ENCODE data around the gene IL1RL1. TPM values are rescaled to one million over a fixed set of nuclear protein-coding genes. Genes with fewer than 3 reads are reported as not detected.

The IL1RL1 gene
- polyA plus RNA-seq, 1 donor from 2014 or later: not detected

DNA sequence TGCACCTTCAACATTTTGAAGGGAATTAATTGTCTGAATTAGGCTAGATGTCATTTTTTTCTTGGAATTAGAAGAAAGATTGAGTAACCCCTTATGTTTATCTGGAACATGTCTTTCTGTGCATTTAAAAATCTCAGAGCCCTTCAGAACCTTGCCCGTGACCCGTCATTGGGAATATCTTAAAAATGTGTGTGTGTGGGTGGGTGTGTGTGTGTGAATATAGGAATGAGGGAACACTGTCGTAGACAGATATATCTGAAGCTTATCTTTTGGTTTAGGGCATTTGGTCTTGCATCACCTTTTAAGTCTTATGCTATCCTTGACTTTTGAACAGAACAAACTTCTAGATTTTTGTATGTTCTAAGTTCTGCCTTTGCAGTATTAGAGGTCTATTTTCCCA lies 13.5 kb upstream of the IL1RL1 start:
- H3K9me2 ChIP-seq (ENCODE audit: insufficient read depth, low read length): no peaks in the 10 kb centered on the region
- H3K27ac ChIP-seq (ENCODE audit: low read length): no peak overlapping the region
- no peaks in the 10 kb centered on the region for H3K79me2 ChIP-seq (replicated peaks; ENCODE audit: insufficient read depth, low read length)
- H3K4me3 ChIP-seq (ENCODE audit: low read length): no peak overlapping the region
- TF ChIP-seq RAD21 (conservative IDR thresholded peaks at IDR 0.05): no peak
- TF ChIP-seq, protein P1, sequence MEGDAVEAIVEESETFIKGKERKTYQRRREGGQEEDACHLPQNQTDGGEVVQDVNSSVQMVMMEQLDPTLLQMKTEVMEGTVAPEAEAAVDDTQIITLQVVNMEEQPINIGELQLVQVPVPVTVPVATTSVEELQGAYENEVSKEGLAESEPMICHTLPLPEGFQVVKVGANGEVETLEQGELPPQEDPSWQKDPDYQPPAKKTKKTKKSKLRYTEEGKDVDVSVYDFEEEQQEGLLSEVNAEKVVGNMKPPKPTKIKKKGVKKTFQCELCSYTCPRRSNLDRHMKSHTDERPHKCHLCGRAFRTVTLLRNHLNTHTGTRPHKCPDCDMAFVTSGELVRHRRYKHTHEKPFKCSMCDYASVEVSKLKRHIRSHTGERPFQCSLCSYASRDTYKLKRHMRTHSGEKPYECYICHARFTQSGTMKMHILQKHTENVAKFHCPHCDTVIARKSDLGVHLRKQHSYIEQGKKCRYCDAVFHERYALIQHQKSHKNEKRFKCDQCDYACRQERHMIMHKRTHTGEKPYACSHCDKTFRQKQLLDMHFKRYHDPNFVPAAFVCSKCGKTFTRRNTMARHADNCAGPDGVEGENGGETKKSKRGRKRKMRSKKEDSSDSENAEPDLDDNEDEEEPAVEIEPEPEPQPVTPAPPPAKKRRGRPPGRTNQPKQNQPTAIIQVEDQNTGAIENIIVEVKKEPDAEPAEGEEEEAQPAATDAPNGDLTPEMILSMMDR (IDR thresholded peaks at IDR 0.05; ENCODE audit: poor library complexity, severe bottlenecking): no peak
- no peak for TF ChIP-seq EZH2 (IDR thresholded peaks at IDR 0.05; ENCODE audit: borderline replicate concordance, insufficient read depth, low read length, poor library complexity, severe bottlenecking)
- TF ChIP-seq EP300 (conservative IDR thresholded peaks at IDR 0.05; ENCODE audit: poor library complexity, severe bottlenecking): no peak
- no peak for TF ChIP-seq TAF1 (IDR thresholded peaks at IDR 0.05; ENCODE audit: low read depth)
- TF ChIP-seq, protein P2, sequence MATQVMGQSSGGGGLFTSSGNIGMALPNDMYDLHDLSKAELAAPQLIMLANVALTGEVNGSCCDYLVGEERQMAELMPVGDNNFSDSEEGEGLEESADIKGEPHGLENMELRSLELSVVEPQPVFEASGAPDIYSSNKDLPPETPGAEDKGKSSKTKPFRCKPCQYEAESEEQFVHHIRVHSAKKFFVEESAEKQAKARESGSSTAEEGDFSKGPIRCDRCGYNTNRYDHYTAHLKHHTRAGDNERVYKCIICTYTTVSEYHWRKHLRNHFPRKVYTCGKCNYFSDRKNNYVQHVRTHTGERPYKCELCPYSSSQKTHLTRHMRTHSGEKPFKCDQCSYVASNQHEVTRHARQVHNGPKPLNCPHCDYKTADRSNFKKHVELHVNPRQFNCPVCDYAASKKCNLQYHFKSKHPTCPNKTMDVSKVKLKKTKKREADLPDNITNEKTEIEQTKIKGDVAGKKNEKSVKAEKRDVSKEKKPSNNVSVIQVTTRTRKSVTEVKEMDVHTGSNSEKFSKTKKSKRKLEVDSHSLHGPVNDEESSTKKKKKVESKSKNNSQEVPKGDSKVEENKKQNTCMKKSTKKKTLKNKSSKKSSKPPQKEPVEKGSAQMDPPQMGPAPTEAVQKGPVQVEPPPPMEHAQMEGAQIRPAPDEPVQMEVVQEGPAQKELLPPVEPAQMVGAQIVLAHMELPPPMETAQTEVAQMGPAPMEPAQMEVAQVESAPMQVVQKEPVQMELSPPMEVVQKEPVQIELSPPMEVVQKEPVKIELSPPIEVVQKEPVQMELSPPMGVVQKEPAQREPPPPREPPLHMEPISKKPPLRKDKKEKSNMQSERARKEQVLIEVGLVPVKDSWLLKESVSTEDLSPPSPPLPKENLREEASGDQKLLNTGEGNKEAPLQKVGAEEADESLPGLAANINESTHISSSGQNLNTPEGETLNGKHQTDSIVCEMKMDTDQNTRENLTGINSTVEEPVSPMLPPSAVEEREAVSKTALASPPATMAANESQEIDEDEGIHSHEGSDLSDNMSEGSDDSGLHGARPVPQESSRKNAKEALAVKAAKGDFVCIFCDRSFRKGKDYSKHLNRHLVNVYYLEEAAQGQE (IDR thresholded peaks at IDR 0.05; ENCODE audit: borderline replicate concordance): no peak
- no peak for TF ChIP-seq MXI1 (conservative IDR thresholded peaks at IDR 0.05; ENCODE audit: poor library complexity, severe bottlenecking)
- TF ChIP-seq SMC3 (conservative IDR thresholded peaks at IDR 0.05; ENCODE audit: poor library complexity): no peak
- H4K20me1 ChIP-seq (ENCODE audit: insufficient read depth): no peaks in the 10 kb centered on the region
- H3K9ac ChIP-seq (ENCODE audit: low read length): no peak overlapping the region
- H3K9me3 ChIP-seq (ENCODE audit: low read length): no peaks in the 10 kb centered on the region
- H3K36me3 ChIP-seq (ENCODE audit: insufficient read depth, low read length): no peaks in the 10 kb centered on the region
- no peak overlapping the region for H2AFZ ChIP-seq (ENCODE audit: low read depth, low read length)
- no peaks in the 10 kb centered on the region for H3K27me3 ChIP-seq (ENCODE audit: insufficient read depth, low read depth, low read length)
- no peak overlapping the region for H3K4me2 ChIP-seq (ENCODE audit: low read length)
- H3F3A ChIP-seq (ENCODE audit: insufficient read depth, low read length, poor library complexity, severe bottlenecking): no peaks in the 10 kb centered on the region

DNA sequence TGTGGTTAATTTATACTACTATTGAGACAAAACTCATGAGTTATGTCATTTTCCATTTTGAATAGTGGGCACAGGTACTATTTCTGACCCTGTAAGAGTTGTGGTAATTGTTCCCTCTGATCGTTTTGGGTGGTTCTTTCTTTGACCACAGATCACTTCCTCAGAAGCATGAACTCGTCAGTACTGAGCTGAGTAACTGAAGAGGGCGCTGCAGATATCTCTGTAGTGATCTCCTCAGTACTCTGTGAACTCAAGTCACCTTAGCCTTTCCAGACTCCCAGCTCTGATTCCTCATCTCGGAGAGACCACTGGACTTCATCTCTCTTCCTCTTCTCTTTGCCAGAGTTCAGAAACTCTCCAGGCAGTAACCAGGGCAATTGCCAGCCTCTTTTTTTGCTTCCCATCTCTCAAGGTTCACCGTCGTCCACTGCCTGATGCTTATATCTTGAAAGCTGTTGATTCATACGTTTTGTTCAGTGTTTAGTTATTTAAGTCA lies 9.4 kb upstream of the IL1RL1 start:
- Histone ChIP-seq H3K79me2 (replicated peaks; ENCODE audit: insufficient read depth, low read length) (no peaks in the 10 kb centered on the region), H3K9ac (ENCODE audit: low read length) (no peak overlapping the region), H3K9me3 (ENCODE audit: low read length) (no peaks in the 10 kb centered on the region), H4K20me1 (ENCODE audit: insufficient read depth) (no peaks in the 10 kb centered on the region), H3K27me3 (ENCODE audit: insufficient read depth, low read depth, low read length) (no peaks in the 10 kb centered on the region), H3K4me3 (ENCODE audit: low read length) (no peak overlapping the region), H3K27ac (ENCODE audit: low read length) (no peak overlapping the region), H3K4me2 (ENCODE audit: low read length) (no peak overlapping the region), H2AFZ (ENCODE audit: low read depth, low read length) (no peak overlapping the region), H3K9me2 (ENCODE audit: insufficient read depth, low read length) (no peaks in the 10 kb centered on the region), H3F3A (ENCODE audit: insufficient read depth, low read length, poor library complexity, severe bottlenecking) (no peaks in the 10 kb centered on the region), H3K36me3 (ENCODE audit: insufficient read depth, low read length) (no peaks in the 10 kb centered on the region)
- TF ChIP-seq, protein P2 (IDR thresholded peaks at IDR 0.05; ENCODE audit: borderline replicate concordance): no peak
- TF ChIP-seq EZH2 (IDR thresholded peaks at IDR 0.05; ENCODE audit: borderline replicate concordance, insufficient read depth, low read length, poor library complexity, severe bottlenecking) (no peak), POLR2AphosphoS5 (IDR thresholded peaks at IDR 0.05) (no peak), RAD21 (conservative IDR thresholded peaks at IDR 0.05) (no peak), SMC3 (conservative IDR thresholded peaks at IDR 0.05; ENCODE audit: poor library complexity) (no peak), TAF1 (IDR thresholded peaks at IDR 0.05; ENCODE audit: low read depth) (no peak), EP300 (conservative IDR thresholded peaks at IDR 0.05; ENCODE audit: poor library complexity, severe bottlenecking) (no peak), MXI1 (conservative IDR thresholded peaks at IDR 0.05; ENCODE audit: poor library complexity, severe bottlenecking) (no peak)
- TF ChIP-seq, protein P1 (IDR thresholded peaks at IDR 0.05; ENCODE audit: poor library complexity, severe bottlenecking): no peak
